Astrocyte (in vitro differentiated cells and primary cell): Measurements from ENCODE around the gene ANKRD12. TPM values are rescaled to one million over a fixed set of nuclear protein-coding genes. Genes with fewer than 3 reads are reported as not detected.

ENCODE experiments used
- DNase-seq: peaks from one replicate; pipeline ENCODE4 v3.0.0-alpha.2; 2010; ENCODE audit warnings: low read depth
- FAIRE-seq: peaks from 2 replicates; lab custom pipeline; 2011; peaks lifted over from hg19 to GRCh38; lab: Jason Lieb, UNC
- H2AFZ ChIP-seq: 2 replicates; pipeline ENCODE4 v1.6.0; 2012; ENCODE audit warnings: low read depth, low read length, inconsistent platforms
- H3K27ac ChIP-seq: 2 replicates; pipeline ENCODE4 v1.5.1; 2011; ENCODE audit warnings: low read depth, low read length, inconsistent platforms
- H3K27me3 ChIP-seq: 2 replicates; pipeline ENCODE4 v1.6.0; 2011; ENCODE audit warnings: low read length, inconsistent platforms; ENCODE audit not compliant: insufficient read depth
- H3K36me3 ChIP-seq: 2 replicates; pipeline ENCODE4 v1.5.1; 2011; ENCODE audit warnings: low read length, inconsistent platforms; ENCODE audit not compliant: insufficient read depth
- H3K4me1 ChIP-seq: 2 replicates; pipeline ENCODE4 v1.5.1; 2011; ENCODE audit warnings: low read length, inconsistent platforms; ENCODE audit not compliant: insufficient read depth
- H3K4me2 ChIP-seq: 2 replicates; pipeline ENCODE4 v1.6.0; 2012; ENCODE audit warnings: low read length, inconsistent platforms
- H3K4me3 ChIP-seq: 2 replicates; pipeline ENCODE4 v1.5.1; 2011; ENCODE audit warnings: low read depth, mild to moderate bottlenecking, low read length, inconsistent platforms; ENCODE audit not compliant: insufficient read depth
- H3K79me2 ChIP-seq: 2 replicates; pipeline ENCODE4 v1.6.0; 2012; ENCODE audit warnings: mild to moderate bottlenecking, low read length, inconsistent platforms; ENCODE audit not compliant: insufficient read depth
- H3K9ac ChIP-seq: 2 replicates; pipeline ENCODE4 v1.6.0; 2012; ENCODE audit warnings: mild to moderate bottlenecking, low read length, inconsistent platforms
- H3K9me3 ChIP-seq: 2 replicates; pipeline ENCODE4 v1.5.1; 2012; ENCODE audit warnings: low read depth, mild to moderate bottlenecking, low read length, inconsistent platforms; ENCODE audit not compliant: insufficient read depth
- H4K20me1 ChIP-seq: 2 replicates; pipeline ENCODE4 v1.6.0; 2012; ENCODE audit warnings: low read length, inconsistent platforms; ENCODE audit not compliant: insufficient read depth
- H3K27ac Mint-ChIP-seq: one replicate; pipeline ENCODE4 v1.8.0; 2021; ENCODE audit warnings: mild to moderate bottlenecking, mixed read lengths; ENCODE audit not compliant: unreplicated experiment
- H3K27me3 Mint-ChIP-seq: one replicate; pipeline ENCODE4 v1.8.0; 2021; ENCODE audit warnings: low read depth, mixed read lengths; ENCODE audit not compliant: unreplicated experiment
- H3K36me3 Mint-ChIP-seq: one replicate; pipeline ENCODE4 v1.8.0; 2021; ENCODE audit warnings: low read depth, mixed read lengths; ENCODE audit not compliant: unreplicated experiment
- H3K4me1 Mint-ChIP-seq: one replicate; pipeline ENCODE4 v1.8.0; 2021; ENCODE audit warnings: low read depth, mixed read lengths; ENCODE audit not compliant: unreplicated experiment
- H3K4me3 Mint-ChIP-seq: one replicate; pipeline ENCODE4 v1.8.0; 2021; ENCODE audit warnings: mild to moderate bottlenecking, moderate library complexity, mixed read lengths; ENCODE audit not compliant: unreplicated experiment
- H3K9me3 Mint-ChIP-seq: one replicate; pipeline ENCODE4 v1.8.0; 2021; ENCODE audit warnings: mild to moderate bottlenecking, mixed read lengths; ENCODE audit not compliant: unreplicated experiment
- EZH2 ChIP-seq: IDR thresholded peaks from 2 replicates; pipeline ENCODE4 v1.6.1; 2012; ENCODE audit warnings: mild to moderate bottlenecking, low read length, inconsistent platforms; ENCODE audit not compliant: insufficient read depth
- total RNA-seq: library from RNA; stranded (reverse); gene quantifications from 2 replicates; pipeline ENCODE4 v1.2.1, GENCODE V29; 2021
- TF ChIP-seq, protein P1 (sequence below): IDR thresholded peaks from 2 replicates; pipeline ENCODE4 v1.5.1; 2011; ENCODE audit warnings: low read depth, mild to moderate bottlenecking, inconsistent platforms, low read length, moderate library complexity; ENCODE audit not compliant: insufficient read depth

The ANKRD12 gene
- total RNA-seq, 1 donor from 2014 or later: 24.4 TPM

- Histone ChIP-seq H2AFZ (no peak overlapping the region), H4K20me1 (peaks cover 38% of the 10 kb centered on the region), H3K36me3 (no peaks in the 10 kb centered on the region), H3K27me3 (no peaks in the 10 kb centered on the region), H3K4me1 (no peaks in the 10 kb centered on the region), H3K79me2 (peaks cover 59% of the 10 kb centered on the region), H3K27ac (no peak overlapping the region), H3K9me3 (no peaks in the 10 kb centered on the region), H3K4me2 (no peak overlapping the region), H3K9ac (no peak overlapping the region), H3K4me3 (no peak overlapping the region)
- no peak for FAIRE-seq
- peaks cover 3% of the 10 kb centered on the region for H3K4me1 Mint-ChIP-seq
- no peak overlapping the region for H3K27ac Mint-ChIP-seq
- no peaks in the 10 kb centered on the region for H3K27me3 Mint-ChIP-seq
- no peak overlapping the region for H3K4me3 Mint-ChIP-seq
- no peak for TF ChIP-seq EZH2
- TF ChIP-seq, protein P1, sequence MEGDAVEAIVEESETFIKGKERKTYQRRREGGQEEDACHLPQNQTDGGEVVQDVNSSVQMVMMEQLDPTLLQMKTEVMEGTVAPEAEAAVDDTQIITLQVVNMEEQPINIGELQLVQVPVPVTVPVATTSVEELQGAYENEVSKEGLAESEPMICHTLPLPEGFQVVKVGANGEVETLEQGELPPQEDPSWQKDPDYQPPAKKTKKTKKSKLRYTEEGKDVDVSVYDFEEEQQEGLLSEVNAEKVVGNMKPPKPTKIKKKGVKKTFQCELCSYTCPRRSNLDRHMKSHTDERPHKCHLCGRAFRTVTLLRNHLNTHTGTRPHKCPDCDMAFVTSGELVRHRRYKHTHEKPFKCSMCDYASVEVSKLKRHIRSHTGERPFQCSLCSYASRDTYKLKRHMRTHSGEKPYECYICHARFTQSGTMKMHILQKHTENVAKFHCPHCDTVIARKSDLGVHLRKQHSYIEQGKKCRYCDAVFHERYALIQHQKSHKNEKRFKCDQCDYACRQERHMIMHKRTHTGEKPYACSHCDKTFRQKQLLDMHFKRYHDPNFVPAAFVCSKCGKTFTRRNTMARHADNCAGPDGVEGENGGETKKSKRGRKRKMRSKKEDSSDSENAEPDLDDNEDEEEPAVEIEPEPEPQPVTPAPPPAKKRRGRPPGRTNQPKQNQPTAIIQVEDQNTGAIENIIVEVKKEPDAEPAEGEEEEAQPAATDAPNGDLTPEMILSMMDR: no peak
- no peak for DNase-seq
- H3K36me3 Mint-ChIP-seq: peaks cover 14% of the 10 kb centered on the region
- no peaks in the 10 kb centered on the region for H3K9me3 Mint-ChIP-seq
Observed at GRCh38 chr18:9174302-9174701, 37.7 kb downstream of the ANKRD12 start.

GRCh38 chr18:9175115-9175514 is 38.5 kb downstream of the ANKRD12 start:
- peaks cover 39% of the 10 kb centered on the region for H4K20me1 ChIP-seq
- H3K36me3 Mint-ChIP-seq: peaks cover 12% of the 10 kb centered on the region
- H3K4me2 ChIP-seq: no peak overlapping the region
- H3K9me3 ChIP-seq: no peaks in the 10 kb centered on the region
- no peaks in the 10 kb centered on the region for H3K36me3 ChIP-seq
- H3K4me3 ChIP-seq: no peak overlapping the region
- H3K27me3 Mint-ChIP-seq: no peaks in the 10 kb centered on the region
- H3K4me3 Mint-ChIP-seq: no peak overlapping the region
- H3K4me1 ChIP-seq: no peaks in the 10 kb centered on the region
- no peak overlapping the region for H3K27ac ChIP-seq
- H3K79me2 ChIP-seq: peaks cover 66% of the 10 kb centered on the region
- H3K9ac ChIP-seq: no peak overlapping the region
- H3K4me1 Mint-ChIP-seq: peaks cover 3% of the 10 kb centered on the region
- H2AFZ ChIP-seq: no peak overlapping the region
- no peak for DNase-seq
- TF ChIP-seq, protein P1: no peak
- TF ChIP-seq EZH2: no peak
- H3K27ac Mint-ChIP-seq: no peak overlapping the region
- no peaks in the 10 kb centered on the region for H3K27me3 ChIP-seq
- no peaks in the 10 kb centered on the region for H3K9me3 Mint-ChIP-seq
- FAIRE-seq: no peak

DNA sequence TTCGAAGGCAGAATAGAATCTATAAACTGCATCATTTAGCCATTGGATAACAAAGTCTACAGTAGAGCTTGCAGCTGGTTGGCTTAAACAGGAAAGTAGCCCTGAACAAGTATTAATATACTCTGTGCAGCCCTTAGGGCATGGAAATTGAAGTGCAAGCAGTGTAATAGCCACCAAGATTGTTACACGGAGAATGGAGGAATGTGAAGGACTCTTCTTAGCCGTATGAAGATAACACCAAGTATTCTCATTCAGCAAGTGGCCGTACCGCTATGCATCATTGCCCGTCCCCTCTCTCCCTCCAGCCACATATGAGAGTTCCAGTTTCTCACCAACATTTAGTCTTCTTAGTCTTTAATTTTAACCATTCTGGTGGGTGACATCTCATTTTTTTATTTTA is 40.5 kb downstream of the ANKRD12 start:
- Histone ChIP-seq H3K4me2 (no peak overlapping the region), H4K20me1 (peaks cover 32% of the 10 kb centered on the region), H2AFZ (no peak overlapping the region), H3K79me2 (peaks cover 61% of the 10 kb centered on the region), H3K27ac (no peak overlapping the region), H3K27me3 (no peaks in the 10 kb centered on the region), H3K36me3 (no peaks in the 10 kb centered on the region), H3K4me1 (no peaks in the 10 kb centered on the region), H3K9ac (no peak overlapping the region), H3K9me3 (no peaks in the 10 kb centered on the region), H3K4me3 (no peak overlapping the region)
- Mint-ChIP-seq H3K9me3 (no peaks in the 10 kb centered on the region), H3K4me1 (peaks cover 3% of the 10 kb centered on the region), H3K27me3 (no peaks in the 10 kb centered on the region), H3K27ac (no peak overlapping the region), H3K4me3 (no peak overlapping the region), H3K36me3 (peaks cover 4% of the 10 kb centered on the region)
- TF ChIP-seq, protein P1: no peak
- no peak for TF ChIP-seq EZH2
- no peak for FAIRE-seq
- DNase-seq: no peak
